K562 (cell line): Measurements from ENCODE around the gene DOK4.

Source experiments
- CBFB ChIP-seq: sonication (generic); formaldehyde crosslinking; IDR thresholded peaks from 2 replicates; pipeline ENCODE4 v1.4.0; 2020; ENCODE audit warnings: mild to moderate bottlenecking, missing genetic modification reagents
- CHD2 ChIP-seq: IDR thresholded peaks from 2 replicates; pipeline ENCODE4 v1.6.1; 2011; ENCODE audit warnings: low read depth, low read length
- ELF1 ChIP-seq: fragments of 200-800 bp; sonication (Bioruptor generic); IDR thresholded peaks from 2 replicates; pipeline ENCODE4 v1.6.1; 2016; ENCODE audit warnings: missing genetic modification characterization, missing compliant biosample characterization
- POLR2A ChIP-seq: fragments of 450-650 bp; conservative IDR thresholded peaks from 2 replicates; pipeline ENCODE4 v1.6.1; 2016
- ZNF23 ChIP-seq: fragments of 250-450 bp; sonication (Bioruptor Pico); IDR thresholded peaks from 2 replicates; pipeline ENCODE4 v1.4.0; 2020; ENCODE audit warnings: mild to moderate bottlenecking
- ZNF274 ChIP-seq: IDR thresholded peaks from 2 replicates; pipeline ENCODE4 v1.6.1; 2011; ENCODE audit warnings: low read depth, mild to moderate bottlenecking, low read length, moderate library complexity, borderline replicate concordance
- TF ChIP-seq, protein P1 (sequence below), 3 experiments: IDR thresholded peaks in 2 of 3; conservative IDR thresholded peaks in 1 of 3; 2 replicates each; pipeline ENCODE4 v1.5.1; 2011 to 2012; ENCODE audit warnings: low read length in 3 of 3, mild to moderate bottlenecking in 3 of 3, control low read depth in 2 of 3, improper control_type of control experiment in 1 of 3, inconsistent platforms in 1 of 3, low read depth in 1 of 3, mixed read lengths in 1 of 3, moderate library complexity in 1 of 3; ENCODE audit not compliant: insufficient read depth in 2 of 3
- TF ChIP-seq, protein P2 (sequence below): sonication (generic); formaldehyde crosslinking; IDR thresholded peaks from 2 replicates; pipeline ENCODE4 v1.4.0; 2020; ENCODE audit warnings: mild to moderate bottlenecking, missing genetic modification reagents
- TF ChIP-seq, protein P3 (sequence below): sonication (generic); formaldehyde crosslinking; IDR thresholded peaks from 2 replicates; pipeline ENCODE4 v1.8.0; 2022; ENCODE audit warnings: mild to moderate bottlenecking, missing genetic modification reagents

DNA sequence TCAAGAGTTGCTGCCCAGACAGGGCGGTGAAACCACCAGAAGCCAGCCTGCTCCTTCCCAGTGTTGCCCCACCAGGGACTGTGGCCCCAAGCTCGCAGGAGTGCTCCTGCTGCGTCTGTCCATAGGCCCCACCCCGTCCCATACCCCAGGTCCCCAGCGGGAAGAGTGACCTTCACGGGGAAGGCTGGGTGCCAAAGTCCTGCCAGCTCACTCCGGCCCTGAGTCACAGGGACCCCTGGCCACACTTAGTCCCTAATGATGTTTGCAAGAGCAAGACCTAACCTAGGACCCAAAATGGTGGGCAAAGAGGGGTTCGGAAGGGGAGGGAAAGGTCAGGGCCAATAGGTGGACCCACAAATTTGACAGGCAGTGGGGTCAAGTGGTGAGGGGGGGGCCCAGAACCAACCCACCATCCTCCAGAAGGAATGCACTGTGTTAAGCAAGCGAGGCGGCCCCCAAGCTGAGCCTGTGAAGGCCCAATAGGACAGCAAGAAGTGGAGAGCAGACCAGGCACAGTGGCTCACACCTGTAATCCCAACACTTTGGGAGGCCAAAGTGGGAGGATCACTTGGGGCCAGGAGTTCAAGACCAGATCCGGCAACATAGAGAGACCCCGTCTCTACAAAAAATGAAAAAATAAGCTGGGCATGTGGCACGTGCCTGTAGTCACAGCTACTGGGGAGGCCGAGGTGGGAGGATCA lies 3.3 kb downstream of the DOK4 start:
- TF ChIP-seq ZNF23: no peak
- TF ChIP-seq ELF1 (tag): no peak
- TF ChIP-seq POLR2A: no peak
- TF ChIP-seq ZNF274: no peak
- TF ChIP-seq, protein P1, sequence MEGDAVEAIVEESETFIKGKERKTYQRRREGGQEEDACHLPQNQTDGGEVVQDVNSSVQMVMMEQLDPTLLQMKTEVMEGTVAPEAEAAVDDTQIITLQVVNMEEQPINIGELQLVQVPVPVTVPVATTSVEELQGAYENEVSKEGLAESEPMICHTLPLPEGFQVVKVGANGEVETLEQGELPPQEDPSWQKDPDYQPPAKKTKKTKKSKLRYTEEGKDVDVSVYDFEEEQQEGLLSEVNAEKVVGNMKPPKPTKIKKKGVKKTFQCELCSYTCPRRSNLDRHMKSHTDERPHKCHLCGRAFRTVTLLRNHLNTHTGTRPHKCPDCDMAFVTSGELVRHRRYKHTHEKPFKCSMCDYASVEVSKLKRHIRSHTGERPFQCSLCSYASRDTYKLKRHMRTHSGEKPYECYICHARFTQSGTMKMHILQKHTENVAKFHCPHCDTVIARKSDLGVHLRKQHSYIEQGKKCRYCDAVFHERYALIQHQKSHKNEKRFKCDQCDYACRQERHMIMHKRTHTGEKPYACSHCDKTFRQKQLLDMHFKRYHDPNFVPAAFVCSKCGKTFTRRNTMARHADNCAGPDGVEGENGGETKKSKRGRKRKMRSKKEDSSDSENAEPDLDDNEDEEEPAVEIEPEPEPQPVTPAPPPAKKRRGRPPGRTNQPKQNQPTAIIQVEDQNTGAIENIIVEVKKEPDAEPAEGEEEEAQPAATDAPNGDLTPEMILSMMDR (IDR thresholded peaks at IDR 0.05 in 2 of 3, conservative IDR thresholded peaks at IDR 0.05 in 1 of 3; ENCODE audit: insufficient read depth in 2 of 3, low read depth in 1 of 3, low read length in 3 of 3): no peak
- TF ChIP-seq, protein P2, sequence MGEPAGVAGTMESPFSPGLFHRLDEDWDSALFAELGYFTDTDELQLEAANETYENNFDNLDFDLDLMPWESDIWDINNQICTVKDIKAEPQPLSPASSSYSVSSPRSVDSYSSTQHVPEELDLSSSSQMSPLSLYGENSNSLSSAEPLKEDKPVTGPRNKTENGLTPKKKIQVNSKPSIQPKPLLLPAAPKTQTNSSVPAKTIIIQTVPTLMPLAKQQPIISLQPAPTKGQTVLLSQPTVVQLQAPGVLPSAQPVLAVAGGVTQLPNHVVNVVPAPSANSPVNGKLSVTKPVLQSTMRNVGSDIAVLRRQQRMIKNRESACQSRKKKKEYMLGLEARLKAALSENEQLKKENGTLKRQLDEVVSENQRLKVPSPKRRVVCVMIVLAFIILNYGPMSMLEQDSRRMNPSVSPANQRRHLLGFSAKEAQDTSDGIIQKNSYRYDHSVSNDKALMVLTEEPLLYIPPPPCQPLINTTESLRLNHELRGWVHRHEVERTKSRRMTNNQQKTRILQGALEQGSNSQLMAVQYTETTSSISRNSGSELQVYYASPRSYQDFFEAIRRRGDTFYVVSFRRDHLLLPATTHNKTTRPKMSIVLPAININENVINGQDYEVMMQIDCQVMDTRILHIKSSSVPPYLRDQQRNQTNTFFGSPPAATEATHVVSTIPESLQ (CRISPR knock-in tag): no peak
- TF ChIP-seq CHD2: no peak
- TF ChIP-seq, protein P3, sequence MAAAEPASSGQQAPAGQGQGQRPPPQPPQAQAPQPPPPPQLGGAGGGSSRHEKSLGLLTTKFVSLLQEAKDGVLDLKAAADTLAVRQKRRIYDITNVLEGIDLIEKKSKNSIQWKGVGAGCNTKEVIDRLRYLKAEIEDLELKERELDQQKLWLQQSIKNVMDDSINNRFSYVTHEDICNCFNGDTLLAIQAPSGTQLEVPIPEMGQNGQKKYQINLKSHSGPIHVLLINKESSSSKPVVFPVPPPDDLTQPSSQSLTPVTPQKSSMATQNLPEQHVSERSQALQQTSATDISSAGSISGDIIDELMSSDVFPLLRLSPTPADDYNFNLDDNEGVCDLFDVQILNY (CRISPR knock-in tag): no peak
- TF ChIP-seq CBFB: no peak
